ENCODE data around the gene IL10.

- TF ChIP-seq POLR2AphosphoS5 (IDR thresholded peaks at IDR 0.05; ENCODE audit: borderline replicate concordance, low read depth, low read length) (no peak), EZH2 (IDR thresholded peaks at IDR 0.05) (no peak)
Measured at GRCh38 chr1:206790502-206791250, 18.4 kb upstream of the IL10 start.
